NOMO-1 (cell line): ENCODE data around the gene TCF7L2.

Experiments used
- DNase-seq, 2 experiments: peaks; one replicate each; lab custom pipeline; 2025; ENCODE audit not compliant: unreplicated experiment in 2 of 2; lab: John Stamatoyannopoulos, UW

The TCF7L2 gene

GRCh38 chr10:112991888-112992491, 41.9 kb downstream of the TCF7L2 start:
- DNase-seq: no peak

- DNase-seq: no peak
Measured at GRCh38 chr10:112996462-112996861, 46.4 kb downstream of the TCF7L2 start.

- no peak for DNase-seq
Measured at GRCh38 chr10:112999102-112999501, 49.1 kb downstream of the TCF7L2 start.

- DNase-seq: no peak
Measured at GRCh38 chr10:113000442-113000841, 50.4 kb downstream of the TCF7L2 start.

GRCh38 chr10:113000876-113001598, 51.0 kb downstream of the TCF7L2 start:
- DNase-seq: no peak

GRCh38 chr10:113001599-113002448, 51.8 kb downstream of the TCF7L2 start:
- no peak for DNase-seq

- DNase-seq: no peak
Measured at GRCh38 chr10:113002449-113002777, 52.4 kb downstream of the TCF7L2 start.

- DNase-seq: no peak
Measured at GRCh38 chr10:113003052-113003451, 53.0 kb downstream of the TCF7L2 start.

- DNase-seq: no peak
Measured at GRCh38 chr10:113004069-113004618, 54.1 kb downstream of the TCF7L2 start.

- peak in 1 of 2 experiments; percentile 27 for DNase-seq
Measured at GRCh38 chr10:113005380-113005779, 55.3 kb downstream of the TCF7L2 start.

GRCh38 chr10:113006656-113007342, 56.8 kb downstream of the TCF7L2 start:
- DNase-seq: no peak

GRCh38 chr10:113007343-113007771, 57.3 kb downstream of the TCF7L2 start:
- no peak for DNase-seq

- peak; percentile 27 to 37 for DNase-seq
Measured at GRCh38 chr10:113007821-113008220, 57.8 kb downstream of the TCF7L2 start.

GRCh38 chr10:113011592-113012374, 61.7 kb downstream of the TCF7L2 start:
- no peak for DNase-seq

- DNase-seq: no peak
Measured at GRCh38 chr10:113015201-113015600, 65.2 kb downstream of the TCF7L2 start.

- no peak for DNase-seq
Measured at GRCh38 chr10:113017376-113017775, 67.3 kb downstream of the TCF7L2 start.

GRCh38 chr10:113018034-113018433, 68.0 kb downstream of the TCF7L2 start:
- DNase-seq: no peak

- no peak for DNase-seq
Measured at GRCh38 chr10:113019096-113019495, 69.0 kb downstream of the TCF7L2 start.

GRCh38 chr10:113019692-113020474, 69.8 kb downstream of the TCF7L2 start:
- no peak for DNase-seq
